Endothelial cell (in vitro differentiated cells): ENCODE data around the gene ASAP2. TPM values are rescaled to one million over a fixed set of nuclear protein-coding genes. Genes with fewer than 3 reads are reported as not detected.

Source experiments
- DNase-seq: peaks from one replicate; pipeline ENCODE4 v3.0.0; 2021; ENCODE audit warnings: low spot score
- H3K27ac Mint-ChIP-seq: one replicate; pipeline ENCODE4 v1.8.0; 2021; ENCODE audit warnings: mixed read lengths, inconsistent platforms; ENCODE audit not compliant: unreplicated experiment
- H3K27me3 Mint-ChIP-seq: one replicate; pipeline ENCODE4 v1.8.0; 2021; ENCODE audit warnings: mild to moderate bottlenecking, moderate library complexity, mixed read lengths, inconsistent platforms; ENCODE audit not compliant: unreplicated experiment
- H3K36me3 Mint-ChIP-seq: one replicate; pipeline ENCODE4 v1.8.0; 2021; ENCODE audit warnings: mild to moderate bottlenecking, low read depth, mixed read lengths, inconsistent platforms; ENCODE audit not compliant: unreplicated experiment
- H3K4me1 Mint-ChIP-seq: one replicate; pipeline ENCODE4 v1.8.0; 2021; ENCODE audit warnings: mild to moderate bottlenecking, mixed read lengths, inconsistent platforms; ENCODE audit not compliant: unreplicated experiment
- H3K4me3 Mint-ChIP-seq: one replicate; pipeline ENCODE4 v1.8.0; 2021; ENCODE audit warnings: mild to moderate bottlenecking, mixed read lengths, inconsistent platforms; ENCODE audit not compliant: unreplicated experiment
- H3K9me3 Mint-ChIP-seq: one replicate; pipeline ENCODE4 v1.8.0; 2021; ENCODE audit warnings: mixed read lengths, inconsistent platforms; ENCODE audit not compliant: unreplicated experiment
- CTCF ChIP-seq: fragments of 200-600 bp; sonication (generic); IDR thresholded peaks from one replicate; pipeline ENCODE4 v1.5.0; 2021; ENCODE audit warnings: antibody characterized with exemption; ENCODE audit not compliant: unreplicated experiment
- total RNA-seq: library from RNA; stranded (reverse); fragmentation: NEBNext Ultra II Directional; extraction: Animal tissue kit (Norgen Biotek cat#: 25700); gene quantifications from one replicate; pipeline ENCODE4 v1.2.1, GENCODE V29; 2021; ENCODE audit not compliant: unreplicated experiment

Gene ASAP2
- total RNA-seq, 1 donor from 2014 or later = 31.8 TPM

- H3K36me3 Mint-ChIP-seq = no peaks in the 10 kb centered on the region
- H3K9me3 Mint-ChIP-seq = no peaks in the 10 kb centered on the region
- DNase-seq = no peak
- no peak for TF ChIP-seq CTCF
- no peaks in the 10 kb centered on the region for H3K4me1 Mint-ChIP-seq
- H3K27me3 Mint-ChIP-seq = peaks cover 4% of the 10 kb centered on the region
- H3K4me3 Mint-ChIP-seq = no peak overlapping the region
- H3K27ac Mint-ChIP-seq = no peak overlapping the region
Observed at GRCh38 chr2:9163306-9164111, 43.1 kb upstream of the ASAP2 start.

DNA sequence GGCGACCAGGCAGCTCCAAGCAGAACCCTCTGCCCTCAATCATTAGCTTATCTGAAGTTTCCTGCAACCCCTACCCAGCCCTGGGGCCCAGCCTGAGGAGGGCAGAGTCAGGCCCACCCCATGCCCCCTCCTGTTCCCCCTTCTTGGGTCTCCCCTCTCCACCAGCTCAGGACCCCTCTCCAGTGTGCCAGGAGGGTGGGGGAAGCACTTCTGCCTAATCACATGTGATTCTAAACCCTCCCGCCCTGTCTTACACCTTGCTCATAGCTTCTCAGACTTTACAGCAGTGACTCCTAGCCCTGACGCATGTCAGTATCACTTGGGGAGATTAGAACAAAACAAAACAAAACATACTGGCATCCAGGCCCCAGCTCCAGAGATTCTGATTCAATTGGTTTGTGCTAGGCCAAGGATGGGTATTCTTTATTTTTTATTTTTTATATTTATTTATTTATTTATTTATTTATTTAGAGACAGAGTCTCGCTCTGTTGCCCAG lies 42.5 kb upstream of the ASAP2 start:
- no peak for TF ChIP-seq CTCF
- no peaks in the 10 kb centered on the region for H3K36me3 Mint-ChIP-seq
- H3K4me3 Mint-ChIP-seq = no peak overlapping the region
- H3K27me3 Mint-ChIP-seq = peaks cover 4% of the 10 kb centered on the region
- H3K9me3 Mint-ChIP-seq = no peaks in the 10 kb centered on the region
- no peak for DNase-seq
- peaks cover 4% of the 10 kb centered on the region for H3K4me1 Mint-ChIP-seq
- no peak overlapping the region for H3K27ac Mint-ChIP-seq

DNA sequence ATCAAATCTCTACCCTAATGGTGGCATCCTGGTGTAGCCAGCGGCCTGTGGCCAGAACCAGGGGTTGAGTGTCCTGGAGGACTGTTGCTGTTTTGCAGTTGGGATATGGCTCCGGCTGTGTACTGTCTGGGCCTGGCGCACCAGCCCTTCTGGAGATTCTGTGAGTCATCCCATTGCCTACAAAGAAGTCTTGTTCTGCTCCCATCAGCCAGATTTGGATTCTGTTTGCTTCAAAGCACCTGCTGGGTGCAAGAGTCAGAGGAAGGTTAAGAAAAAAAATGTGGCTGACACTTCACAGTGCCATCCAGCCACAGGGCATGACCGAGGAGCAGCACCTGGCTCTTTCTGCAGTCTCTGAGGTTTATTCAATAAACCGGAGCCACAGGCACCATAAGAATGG lies 41.0 kb upstream of the ASAP2 start:
- H3K36me3 Mint-ChIP-seq = no peaks in the 10 kb centered on the region
- no peak for DNase-seq
- H3K4me3 Mint-ChIP-seq = no peak overlapping the region
- peaks cover 4% of the 10 kb centered on the region for H3K27me3 Mint-ChIP-seq
- no peak overlapping the region for H3K27ac Mint-ChIP-seq
- H3K4me1 Mint-ChIP-seq = peaks cover 4% of the 10 kb centered on the region
- H3K9me3 Mint-ChIP-seq = no peaks in the 10 kb centered on the region
- TF ChIP-seq CTCF = no peak

GRCh38 chr2:9166579-9167377 lies 39.8 kb upstream of the ASAP2 start:
- Mint-ChIP-seq H3K27me3 (peaks cover 4% of the 10 kb centered on the region), H3K36me3 (no peaks in the 10 kb centered on the region), H3K4me3 (no peak overlapping the region), H3K4me1 (peaks cover 4% of the 10 kb centered on the region), H3K9me3 (no peaks in the 10 kb centered on the region), H3K27ac (no peak overlapping the region)
- no peak for DNase-seq
- no peak for TF ChIP-seq CTCF
